D721Med (cell line): ENCODE measurements around the gene VRTN.

Experiments
- DNase-seq: peaks from one replicate; pipeline ENCODE4 v3.0.0; 2011; ENCODE audit warnings: low spot score; ENCODE audit not compliant: insufficient read length
- FAIRE-seq: peaks from 2 replicates; lab custom pipeline; 2011; peaks lifted over from hg19 to GRCh38; lab: Jason Lieb, UNC
- TF ChIP-seq, protein P1 (sequence below): IDR thresholded peaks from 2 replicates; pipeline ENCODE4 v1.5.1; 2012; ENCODE audit warnings: mild to moderate bottlenecking, control low read depth; ENCODE audit not compliant: insufficient read depth; ENCODE audit errors: missing control alignments

The VRTN gene

DNA sequence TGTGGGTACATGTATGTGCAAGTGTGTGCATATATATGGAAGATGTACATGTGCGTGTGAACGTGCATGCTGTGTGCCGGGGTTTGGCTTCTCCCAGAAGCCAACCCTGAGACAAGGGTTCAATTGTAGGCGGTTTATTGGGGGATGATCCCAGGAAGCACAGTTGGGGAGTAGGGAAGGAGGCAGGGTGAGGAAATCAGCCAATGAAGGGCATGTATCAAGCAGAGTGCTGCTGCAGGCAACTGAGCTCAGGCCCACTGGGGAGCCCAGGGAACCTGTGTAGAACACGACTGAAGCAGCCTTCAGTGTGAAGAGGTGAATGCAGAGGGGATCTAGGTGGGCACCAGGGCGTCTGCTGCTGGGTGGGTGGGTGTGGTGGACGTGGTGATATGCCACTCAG, 56.2 kb downstream of the VRTN start:
- FAIRE-seq: no peak
- no peak for DNase-seq
- TF ChIP-seq, protein P1, sequence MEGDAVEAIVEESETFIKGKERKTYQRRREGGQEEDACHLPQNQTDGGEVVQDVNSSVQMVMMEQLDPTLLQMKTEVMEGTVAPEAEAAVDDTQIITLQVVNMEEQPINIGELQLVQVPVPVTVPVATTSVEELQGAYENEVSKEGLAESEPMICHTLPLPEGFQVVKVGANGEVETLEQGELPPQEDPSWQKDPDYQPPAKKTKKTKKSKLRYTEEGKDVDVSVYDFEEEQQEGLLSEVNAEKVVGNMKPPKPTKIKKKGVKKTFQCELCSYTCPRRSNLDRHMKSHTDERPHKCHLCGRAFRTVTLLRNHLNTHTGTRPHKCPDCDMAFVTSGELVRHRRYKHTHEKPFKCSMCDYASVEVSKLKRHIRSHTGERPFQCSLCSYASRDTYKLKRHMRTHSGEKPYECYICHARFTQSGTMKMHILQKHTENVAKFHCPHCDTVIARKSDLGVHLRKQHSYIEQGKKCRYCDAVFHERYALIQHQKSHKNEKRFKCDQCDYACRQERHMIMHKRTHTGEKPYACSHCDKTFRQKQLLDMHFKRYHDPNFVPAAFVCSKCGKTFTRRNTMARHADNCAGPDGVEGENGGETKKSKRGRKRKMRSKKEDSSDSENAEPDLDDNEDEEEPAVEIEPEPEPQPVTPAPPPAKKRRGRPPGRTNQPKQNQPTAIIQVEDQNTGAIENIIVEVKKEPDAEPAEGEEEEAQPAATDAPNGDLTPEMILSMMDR: no peak

DNA sequence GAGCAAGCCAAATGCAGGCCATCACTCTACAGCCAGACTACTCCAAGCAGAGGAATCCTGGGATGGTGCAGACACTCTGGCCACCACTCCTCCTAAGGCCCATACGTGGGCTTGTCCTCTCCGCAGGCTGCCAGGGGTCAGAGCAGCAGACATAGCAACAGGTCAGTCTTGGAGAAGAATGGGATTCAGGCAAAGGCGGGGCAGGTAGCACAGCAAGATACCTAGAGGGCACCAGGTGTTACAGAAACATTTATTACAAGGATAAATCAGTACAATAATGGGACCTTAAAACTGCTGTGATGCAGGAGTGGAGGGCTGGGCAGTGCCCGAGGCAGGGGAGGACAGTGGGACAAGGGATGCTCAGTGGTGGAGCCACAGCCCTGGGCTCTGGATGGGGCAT, 57.4 kb downstream of the VRTN start:
- TF ChIP-seq, protein P1: no peak
- no peak for DNase-seq
- no peak for FAIRE-seq

DNA sequence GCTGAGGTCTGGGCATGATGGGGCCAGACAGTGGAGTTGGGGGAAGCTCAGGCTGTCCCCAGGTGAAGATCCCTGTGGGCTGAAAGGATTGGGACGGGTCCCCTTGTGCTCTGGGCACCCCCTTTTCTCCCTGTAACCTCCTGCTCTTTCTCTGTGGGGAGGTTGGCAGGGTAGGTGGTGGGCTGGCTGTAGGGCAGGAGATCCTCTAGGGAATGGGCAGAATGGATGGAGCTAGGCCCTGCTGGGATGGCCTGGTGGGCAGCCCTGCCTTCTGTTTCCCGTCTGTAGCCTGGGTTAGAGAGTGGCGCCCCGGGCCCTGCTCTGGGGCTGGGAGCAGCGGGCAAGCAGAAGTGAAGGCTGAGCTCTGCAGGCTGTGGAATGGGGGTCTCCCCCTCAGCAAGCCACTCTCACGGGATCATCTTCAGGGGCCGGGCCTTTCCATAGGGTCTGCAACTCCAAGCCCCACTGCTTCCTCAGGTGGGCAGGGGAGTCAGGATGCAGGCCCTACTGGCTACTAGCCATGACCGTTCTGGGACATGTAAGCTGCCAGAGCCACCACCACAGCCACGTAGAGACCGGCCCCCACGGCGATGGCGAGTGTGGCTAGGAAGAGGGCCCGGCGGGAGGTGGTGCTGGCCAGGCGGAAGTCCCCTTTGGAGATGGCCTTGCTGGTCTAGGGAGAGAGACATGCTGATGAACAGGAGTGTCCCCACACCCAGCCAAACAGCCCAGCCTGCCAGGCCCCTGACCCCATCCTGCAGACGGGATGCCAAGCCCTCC, 58.9 kb downstream of the VRTN start:
- FAIRE-seq (no peak), DNase-seq (no peak)

DNA sequence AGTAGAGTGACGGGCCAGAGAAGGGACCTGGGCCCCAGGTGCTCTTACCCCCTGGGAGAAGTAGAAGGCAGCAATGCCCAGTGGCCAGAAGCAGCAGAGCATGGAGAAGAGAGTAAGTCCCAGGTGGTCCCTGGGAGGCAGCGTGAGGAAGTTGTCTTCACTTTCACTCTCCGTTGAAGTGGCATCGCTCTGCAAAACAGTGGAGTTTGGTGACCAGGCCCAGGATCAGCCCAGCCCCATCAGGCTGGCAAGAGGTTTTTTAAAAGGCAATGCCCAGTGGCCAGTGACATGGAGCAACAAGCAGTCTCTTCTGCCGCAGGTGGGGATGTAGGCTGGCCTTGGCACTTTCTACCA, 59.5 kb downstream of the VRTN start:
- TF ChIP-seq, protein P1: no peak
- FAIRE-seq (no peak), DNase-seq (no peak)

More for the DNA sequence above, 58.9 kb downstream of the VRTN start:
- TF ChIP-seq, protein P1: no peak

DNA sequence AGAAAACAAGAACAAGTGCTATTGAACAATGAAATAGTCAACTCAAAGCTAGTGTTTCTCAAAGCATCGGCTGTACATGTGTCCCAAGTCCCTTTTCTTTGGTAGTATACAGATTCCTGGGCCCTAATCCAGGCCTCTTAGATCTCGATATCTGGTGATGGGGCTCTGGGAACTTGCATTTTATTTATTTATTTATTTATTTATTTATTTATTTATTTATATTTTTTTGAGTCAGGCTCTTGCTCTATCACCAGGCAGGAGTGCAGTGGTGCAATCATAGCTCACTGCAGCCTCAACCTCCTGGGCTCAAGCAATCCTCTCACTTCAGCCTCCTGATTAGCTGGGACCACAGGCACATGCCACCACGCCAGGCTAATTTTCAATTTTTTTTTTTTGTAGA, 60.6 kb downstream of the VRTN start:
- DNase-seq (no peak), FAIRE-seq (no peak)
- TF ChIP-seq, protein P1: no peak

DNA sequence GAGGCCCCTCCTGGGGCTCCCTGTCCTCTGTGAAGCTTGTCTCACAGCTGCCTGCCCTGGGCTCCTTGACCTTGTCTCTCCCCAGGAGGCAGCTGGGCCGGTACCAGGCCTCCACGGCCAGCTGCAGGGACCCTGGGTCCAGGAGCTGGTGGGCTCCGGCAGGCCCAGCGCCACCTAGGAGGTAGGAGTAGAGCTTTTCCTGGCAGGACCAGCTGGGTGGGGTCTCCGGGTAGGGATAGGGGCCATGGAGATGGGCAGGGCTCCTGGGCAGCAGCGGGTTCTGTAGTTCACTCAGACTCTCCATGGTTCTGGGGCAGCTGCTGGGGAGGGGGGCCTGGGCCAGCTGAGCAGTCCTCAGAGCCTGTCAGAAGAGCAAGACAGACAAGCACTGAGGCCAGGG, 61.2 kb downstream of the VRTN start:
- DNase-seq (no peak), FAIRE-seq (no peak)
- TF ChIP-seq, protein P1: no peak
